K562 (cell line): ENCODE results near the gene AURKB. TPM values are rescaled to one million over a fixed set of nuclear protein-coding genes. Genes with fewer than 3 reads are reported as not detected.

Source experiments
- ASH1L ChIP-seq: fragments of 450-650 bp; IDR thresholded peaks from 2 replicates; pipeline ENCODE4 v1.6.1; 2018; ENCODE audit warnings: borderline replicate concordance, mild to moderate bottlenecking, low read depth; ENCODE audit not compliant: partially characterized antibody
- CBX2 ChIP-seq: fragments of 200-600 bp; sonication (generic); IDR thresholded peaks from one replicate; pipeline ENCODE4 v1.6.1; 2012; ENCODE audit warnings: mild to moderate bottlenecking, low read length, inconsistent platforms; ENCODE audit not compliant: insufficient read depth, poor library complexity, severe bottlenecking
- E2F3 ChIP-seq: fragments of 250-450 bp; sonication (Bioruptor Pico); IDR thresholded peaks from 2 replicates; pipeline ENCODE4 v1.4.0; 2020; ENCODE audit warnings: mild to moderate bottlenecking
- FOXK1 ChIP-seq: sonication (generic); formaldehyde crosslinking; IDR thresholded peaks from 2 replicates; pipeline ENCODE4 v1.8.0; 2022; ENCODE audit warnings: missing genetic modification reagents, mild to moderate bottlenecking, borderline replicate concordance
- HDAC2 ChIP-seq: fragments of 450-650 bp; IDR thresholded peaks from 2 replicates; pipeline ENCODE4 v1.6.1; 2016; ENCODE audit warnings: mild to moderate bottlenecking
- ILK ChIP-seq: fragments of 450-650 bp; IDR thresholded peaks from 2 replicates; pipeline ENCODE4 v1.6.1; 2016; ENCODE audit warnings: missing genetic modification characterization, low read depth, mild to moderate bottlenecking, missing compliant biosample characterization, moderate library complexity, borderline replicate concordance
- JUN ChIP-seq, 2 experiments: sonication (generic) in 1 of 2; formaldehyde crosslinking in 1 of 2; IDR thresholded peaks; 2 replicates each; pipeline versions ENCODE4 v1.6.1 to v1.8.0; 2012 to 2022; ENCODE audit warnings: borderline replicate concordance in 2 of 2, mild to moderate bottlenecking in 2 of 2, improper control_type of control experiment in 1 of 2, low read depth in 1 of 2, low read length in 1 of 2, missing genetic modification reagents in 1 of 2
- KDM1A ChIP-seq, 2 experiments: fragments of 450-650 bp; IDR thresholded peaks; 2 replicates each; pipeline ENCODE4 v1.6.1; 2016; ENCODE audit warnings: mild to moderate bottlenecking in 2 of 2
- KLF6 ChIP-seq: fragments of 250-450 bp; sonication (Bioruptor Pico); IDR thresholded peaks from 2 replicates; pipeline ENCODE4 v1.4.0; 2020; ENCODE audit warnings: mild to moderate bottlenecking, moderate library complexity, borderline replicate concordance
- MCM2 ChIP-seq: fragments of 450-650 bp; IDR thresholded peaks from 2 replicates; pipeline ENCODE4 v1.6.1; 2017; ENCODE audit warnings: low read depth, mild to moderate bottlenecking
- MED1 ChIP-seq: sonication (generic); formaldehyde crosslinking; IDR thresholded peaks from 2 replicates; pipeline ENCODE4 v1.8.1; 2023; ENCODE audit warnings: missing genetic modification reagents, borderline replicate concordance
- PPARD ChIP-seq: fragments of 250-450 bp; sonication (Bioruptor Pico); IDR thresholded peaks from 2 replicates; pipeline ENCODE4 v1.8.0; 2022; ENCODE audit warnings: inconsistent platforms, mild to moderate bottlenecking, moderate library complexity
- RBM25 ChIP-seq: fragments of 200-400 bp; formaldehyde crosslinking; IDR thresholded peaks from 2 replicates; pipeline ENCODE4 v1.6.1; 2018; ENCODE audit warnings: low read length, low read depth, moderate library complexity; ENCODE audit not compliant: severe bottlenecking
- SP1 ChIP-seq: sonication (generic); formaldehyde crosslinking; IDR thresholded peaks from 2 replicates; pipeline ENCODE4 v1.8.1; 2022; ENCODE audit warnings: mild to moderate bottlenecking, missing genetic modification reagents
- TAF9B ChIP-seq: fragments of 450-650 bp; IDR thresholded peaks from 2 replicates; pipeline ENCODE4 v1.6.1; 2018; ENCODE audit warnings: mild to moderate bottlenecking; ENCODE audit not compliant: partially characterized antibody
- TCF7L2 ChIP-seq: fragments of 150-350 bp; IDR thresholded peaks from 2 replicates; pipeline ENCODE4 v1.6.1; 2016; ENCODE audit warnings: low read depth, mild to moderate bottlenecking, low read length, moderate library complexity
- U2AF2 ChIP-seq: fragments of 200-400 bp; formaldehyde crosslinking; optimal IDR thresholded peaks from 2 replicates; pipeline ENCODE3; 2017; ENCODE audit warnings: low read depth, mild to moderate bottlenecking, low read length
- ZFP91 ChIP-seq: sonication (generic); formaldehyde crosslinking; IDR thresholded peaks from 2 replicates; pipeline ENCODE4 v1.8.0; 2022; ENCODE audit warnings: mild to moderate bottlenecking, missing genetic modification reagents
- ZNF224 ChIP-seq: sonication (generic); formaldehyde crosslinking; IDR thresholded peaks from 2 replicates; pipeline ENCODE4 v1.8.0; 2022; ENCODE audit warnings: mild to moderate bottlenecking, missing genetic modification reagents
- ZNF282 ChIP-seq: sonication (generic); formaldehyde crosslinking; IDR thresholded peaks from 2 replicates; pipeline ENCODE4 v1.8.1; 2023; ENCODE audit warnings: missing genetic modification reagents
- ZNF324 ChIP-seq: fragments of 250-450 bp; sonication (Bioruptor Pico); IDR thresholded peaks from 2 replicates; pipeline ENCODE4 v1.4.0; 2020; ENCODE audit warnings: mild to moderate bottlenecking
- polyA plus RNA-seq, 8 experiments: library from polyadenylated mRNA; depleted of rRNA in 4 of 8; stranded (reverse) in 5 of 8; unstranded in 3 of 8; fragments of >200 nt; fragmentation: Nextera tagmentation in 2 of 8; fragmentation: Illumina TruSeq in 1 of 8; extraction: Ambion mirVana in 2 of 8; extraction: Trizol in 1 of 8; gene quantifications; 2 replicates each; pipeline versions ENCODE4 v1.2.1 to v1.2.3, GENCODE V29; 2011 to 2014; ENCODE audit warnings: inconsistent platforms in 1 of 8, missing spikeins in 1 of 8
- total RNA-seq, 7 experiments: library from RNA; depleted of rRNA in 6 of 7; stranded (reverse); fragments of >200 nt in 6 of 7; fragmentation: Illumina TruSeq in 2 of 7; extraction: Trizol in 2 of 7; gene quantifications; 2 replicates each; pipeline versions ENCODE4 v1.2.1 to v1.2.3, GENCODE V29; 2011 to 2021; ENCODE audit warnings: low replicate concordance in 1 of 7
- TF ChIP-seq, protein P1 (sequence below): IDR thresholded peaks from 2 replicates; pipeline ENCODE4 v1.6.1; 2012; ENCODE audit warnings: low read depth, low read length, improper control_type of control experiment, borderline replicate concordance
- TF ChIP-seq, protein P2 (sequence below): fragments of 250-450 bp; sonication (Bioruptor Pico); IDR thresholded peaks from 2 replicates; pipeline ENCODE4 v1.4.0; 2020

Gene AURKB
- total and polyA plus RNA-seq, 9 of the 15 experiments (the other 6 are each of a cell fraction or from before 2014, with no cell fraction given): 27.2 to 114 (median 74.8) TPM

GRCh38 chr17:8156246-8156992 is 54.0 kb downstream of the AURKB start (continued):
- TF ChIP-seq SP1 (CRISPR knock-in tag) (peak; percentile 98), U2AF2 (no peak), RBM25 (peak; percentile 97), CBX2 (no peak), JUN (IDR thresholded peaks at IDR 0.05; ENCODE audit: borderline replicate concordance, low read depth, low read length) (peak; percentile 66; the same call in 1 of the 2 replicates), JUN (CRISPR knock-in tag; IDR thresholded peaks at IDR 0.05; ENCODE audit: borderline replicate concordance) (no peak), TCF7L2 (no peak), ZNF324 (CRISPR knock-in tag) (no peak), PPARD (CRISPR knock-in tag) (no peak), E2F3 (CRISPR knock-in tag) (no peak), HDAC2 (peak; percentile 34; the same call in 1 of the 2 replicates), MCM2 (no peak), MED1 (no peak), KDM1A (IDR thresholded peaks at IDR 0.05) (no peak), ILK (tag) (no peak), ZNF224 (CRISPR knock-in tag) (no peak), ASH1L (peak; percentile 94), ZNF282 (CRISPR knock-in tag) (no peak), KLF6 (no peak), FOXK1 (CRISPR knock-in tag) (peak; percentile 84; the same call in 1 of the 2 replicates), TAF9B (peak; percentile 95), ZFP91 (CRISPR knock-in tag) (no peak)
- TF ChIP-seq, protein P1, sequence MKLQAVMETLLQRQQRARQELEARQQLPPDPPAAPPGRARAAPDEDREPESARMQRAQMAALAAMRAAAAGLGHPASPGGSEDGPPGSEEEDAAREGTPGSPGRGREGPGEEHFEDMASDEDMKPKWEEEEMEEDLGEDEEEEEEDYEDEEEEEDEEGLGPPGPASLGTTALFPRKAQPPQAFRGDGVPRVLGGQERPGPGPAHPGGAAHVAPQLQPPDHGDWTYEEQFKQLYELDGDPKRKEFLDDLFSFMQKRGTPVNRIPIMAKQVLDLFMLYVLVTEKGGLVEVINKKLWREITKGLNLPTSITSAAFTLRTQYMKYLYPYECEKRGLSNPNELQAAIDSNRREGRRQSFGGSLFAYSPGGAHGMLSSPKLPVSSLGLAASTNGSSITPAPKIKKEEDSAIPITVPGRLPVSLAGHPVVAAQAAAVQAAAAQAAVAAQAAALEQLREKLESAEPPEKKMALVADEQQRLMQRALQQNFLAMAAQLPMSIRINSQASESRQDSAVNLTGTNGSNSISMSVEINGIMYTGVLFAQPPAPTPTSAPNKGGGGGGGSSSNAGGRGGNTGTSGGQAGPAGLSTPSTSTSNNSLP: peak; percentile 57; the same call in 1 of the 2 replicates
- TF ChIP-seq, protein P2, sequence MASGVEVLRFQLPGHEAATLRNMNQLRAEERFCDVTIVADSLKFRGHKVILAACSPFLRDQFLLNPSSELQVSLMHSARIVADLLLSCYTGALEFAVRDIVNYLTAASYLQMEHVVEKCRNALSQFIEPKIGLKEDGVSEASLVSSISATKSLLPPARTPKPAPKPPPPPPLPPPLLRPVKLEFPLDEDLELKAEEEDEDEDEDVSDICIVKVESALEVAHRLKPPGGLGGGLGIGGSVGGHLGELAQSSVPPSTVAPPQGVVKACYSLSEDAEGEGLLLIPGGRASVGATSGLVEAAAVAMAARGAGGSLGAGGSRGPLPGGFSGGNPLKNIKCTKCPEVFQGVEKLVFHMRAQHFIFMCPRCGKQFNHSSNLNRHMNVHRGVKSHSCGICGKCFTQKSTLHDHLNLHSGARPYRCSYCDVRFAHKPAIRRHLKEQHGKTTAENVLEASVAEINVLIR (CRISPR knock-in tag): peak; percentile 62
